Endothelial cell of umbilical vein (primary cell): ENCODE results near the gene THSD7A. TPM values are rescaled to one million over a fixed set of nuclear protein-coding genes. Genes with fewer than 3 reads are reported as not detected.

Experiments
- BruUV-seq: library from RNA; stranded (reverse); fragments of 400-500 nt; replicated peaks from 2 replicates; lab custom pipeline; 2021; lab: Mats Ljungman, UMichigan
- CTCF ChIA-PET: fragments of 300-600, 350-600 bp; sonication (Branson Sonifier 250); formaldehyde crosslinking; loops from one replicate; lab custom pipeline; 2021; ENCODE audit warnings: antibody characterized with exemption, inconsistent platforms; lab: Charles Lee
- POLR2A ChIA-PET: fragments of 300-600, 350-600 bp; sonication (Branson Sonifier 250); formaldehyde crosslinking; loops from one replicate; lab custom pipeline; 2021; ENCODE audit warnings: antibody characterized with exemption, inconsistent platforms; lab: Charles Lee
- DNase-seq: peaks from one replicate; pipeline ENCODE4 v3.0.0-alpha.2; 2011; ENCODE audit warnings: low read depth, low spot score
- FAIRE-seq: peaks from 2 replicates; lab custom pipeline; 2011; peaks lifted over from hg19 to GRCh38; lab: Jason Lieb, UNC
- H2AFZ ChIP-seq: 2 replicates; pipeline ENCODE4 v1.6.0; 2012; ENCODE audit warnings: low read depth, low read length, control low read depth, inconsistent platforms
- H3K27ac ChIP-seq: 2 replicates; pipeline ENCODE4 v1.5.1; 2011; ENCODE audit warnings: low read depth, mild to moderate bottlenecking, control low read depth, low read length, moderate library complexity; ENCODE audit not compliant: insufficient read depth
- H3K27me3 ChIP-seq, 2 experiments: 2 replicates each; pipeline versions ENCODE4 v1.6.0 to v1.6.1; 2011; ENCODE audit warnings: low read length in 2 of 2, mixed read lengths in 1 of 2; ENCODE audit not compliant: control insufficient read depth in 2 of 2, insufficient read depth in 2 of 2
- H3K36me3 ChIP-seq, 2 experiments: 2 replicates in 1 of 2; 3 replicates in 1 of 2; pipeline ENCODE4 v1.5.1; 2011; ENCODE audit warnings: low read length in 2 of 2, mild to moderate bottlenecking in 1 of 2, moderate library complexity in 1 of 2; ENCODE audit not compliant: control insufficient read depth in 2 of 2, insufficient read depth in 2 of 2; ENCODE audit errors: extremely low read depth in 1 of 2
- H3K4me1 ChIP-seq: 3 replicates; pipeline ENCODE4 v1.5.1; 2011; ENCODE audit warnings: mild to moderate bottlenecking, low read length; ENCODE audit not compliant: control insufficient read depth, insufficient read depth; ENCODE audit errors: extremely low read depth
- H3K4me2 ChIP-seq: 2 replicates; pipeline ENCODE4 v1.6.1; 2011; ENCODE audit warnings: low read length, control low read depth, mixed read lengths; ENCODE audit not compliant: insufficient read depth
- H3K4me3 ChIP-seq, 3 experiments: fragments of 200-600 bp in 1 of 3; sonication (generic), shearing (Covaris generic) in 1 of 3; replicated peaks in 1 of 3; 2 replicates each; pipeline ENCODE4 v1.5.1; 2011 to 2016; ENCODE audit warnings: control low read depth in 3 of 3, low read length in 3 of 3, mild to moderate bottlenecking in 2 of 3, inconsistent platforms in 1 of 3, low read depth in 1 of 3, moderate library complexity in 1 of 3; ENCODE audit not compliant: insufficient read depth in 1 of 3
- H3K79me2 ChIP-seq: 2 replicates; pipeline ENCODE4 v1.6.0; 2012; ENCODE audit warnings: low read length, inconsistent platforms; ENCODE audit not compliant: control insufficient read depth, insufficient read depth
- H3K9ac ChIP-seq: replicated peaks from 2 replicates; pipeline ENCODE3; 2011; ENCODE audit warnings: low read length, control low read depth; ENCODE audit not compliant: insufficient read depth; ENCODE audit errors: extremely low read depth
- H3K9me1 ChIP-seq: replicated peaks from 3 replicates; pipeline ENCODE4 v1.6.0; 2011; ENCODE audit warnings: mild to moderate bottlenecking, low read length; ENCODE audit not compliant: control insufficient read depth, insufficient read depth; ENCODE audit errors: extremely low read depth
- H3K9me3 ChIP-seq: replicated peaks from 2 replicates; pipeline ENCODE4 v1.5.1; 2012; ENCODE audit warnings: low read length, inconsistent platforms; ENCODE audit not compliant: control insufficient read depth, insufficient read depth
- H4K20me1 ChIP-seq: replicated peaks from 2 replicates; pipeline ENCODE3; 2011; ENCODE audit warnings: mild to moderate bottlenecking, low read length; ENCODE audit not compliant: control insufficient read depth, insufficient read depth; ENCODE audit errors: extremely low read depth
- EZH2 ChIP-seq: IDR thresholded peaks from 2 replicates; pipeline ENCODE4 v1.6.1; 2012; ENCODE audit warnings: borderline replicate concordance, low read depth, mild to moderate bottlenecking, moderate library complexity, low read length, inconsistent platforms; ENCODE audit not compliant: severe bottlenecking
- FOS ChIP-seq: IDR thresholded peaks from 2 replicates; pipeline ENCODE4 v1.6.1; 2011; ENCODE audit warnings: mild to moderate bottlenecking, low read length, moderate library complexity, borderline replicate concordance; ENCODE audit not compliant: insufficient read depth
- GATA2 ChIP-seq: IDR thresholded peaks from 2 replicates; pipeline ENCODE4 v1.7.0; 2011; ENCODE audit warnings: low read depth, mild to moderate bottlenecking, moderate library complexity, mixed read lengths, low read length; ENCODE audit not compliant: insufficient read length, insufficient read depth
- JUN ChIP-seq: IDR thresholded peaks from 2 replicates; pipeline ENCODE4 v1.6.1; 2011; ENCODE audit warnings: borderline replicate concordance, low read depth; ENCODE audit not compliant: insufficient read length, insufficient read depth
- MAX ChIP-seq: IDR thresholded peaks from 2 replicates; pipeline ENCODE4 v1.6.1; 2011; ENCODE audit not compliant: insufficient read depth, insufficient read length
- MYC ChIP-seq: IDR thresholded peaks from one replicate; pipeline ENCODE4 v1.6.1; 2011; ENCODE audit warnings: mild to moderate bottlenecking, low read depth, low read length
- POLR2A ChIP-seq: IDR thresholded peaks from 2 replicates; pipeline ENCODE4 v1.6.1; 2012; ENCODE audit warnings: low read depth, mild to moderate bottlenecking, control low read depth, low read length
- POLR2AphosphoS5 ChIP-seq: IDR thresholded peaks from 2 replicates; pipeline ENCODE4 v1.6.1; 2012; ENCODE audit warnings: low read depth, mild to moderate bottlenecking, control low read depth, low read length, moderate library complexity; ENCODE audit not compliant: insufficient read depth
- dilution Hi-C: fragments of 300-500 bp; cut with MboI; formaldehyde crosslinking; loops from one replicate; pipeline ENCODE4 v1.15.0; 2019; ENCODE audit warnings: low sequenced_read_pairs; ENCODE audit not compliant: extremely low pct_ligation_motif_present
- intact Hi-C: fragments of 100-400 bp; cut with micrococcal nuclease; formaldehyde crosslinking; loops from one replicate; pipeline ENCODE4 v1.10.0; 2022
- polyA plus RNA-seq, 4 experiments: library from polyadenylated mRNA; depleted of rRNA in 3 of 4; stranded (reverse) in 3 of 4; unstranded in 1 of 4; fragments of >200 nt; gene quantifications; 2 replicates each; pipeline versions ENCODE4 v1.2.1 to v1.2.3, GENCODE V29; 2011 to 2012; ENCODE audit warnings: missing spikeins in 1 of 4
- total RNA-seq: library from RNA; stranded (reverse); gene quantifications from 2 replicates; pipeline ENCODE4 v1.2.3, GENCODE V29; 2021
- TF ChIP-seq, protein P1 (sequence below), 2 donors: IDR thresholded peaks; 1 replicate in 1 of 2; 2 replicates in 1 of 2; pipeline ENCODE4 v1.5.1; 2011; ENCODE audit warnings: low read length in 2 of 2, mild to moderate bottlenecking in 2 of 2, moderate library complexity in 2 of 2, control low read depth in 1 of 2, inconsistent platforms in 1 of 2, low read depth in 1 of 2; ENCODE audit not compliant: insufficient read depth in 1 of 2; ENCODE audit errors: extremely low read depth in 1 of 2

THSD7A gene
- total and polyA plus RNA-seq, 2 donors (not counting 3 experiments of a cell fraction or from before 2014, with no cell fraction given) = 3.3 to 12.7 TPM

DNA sequence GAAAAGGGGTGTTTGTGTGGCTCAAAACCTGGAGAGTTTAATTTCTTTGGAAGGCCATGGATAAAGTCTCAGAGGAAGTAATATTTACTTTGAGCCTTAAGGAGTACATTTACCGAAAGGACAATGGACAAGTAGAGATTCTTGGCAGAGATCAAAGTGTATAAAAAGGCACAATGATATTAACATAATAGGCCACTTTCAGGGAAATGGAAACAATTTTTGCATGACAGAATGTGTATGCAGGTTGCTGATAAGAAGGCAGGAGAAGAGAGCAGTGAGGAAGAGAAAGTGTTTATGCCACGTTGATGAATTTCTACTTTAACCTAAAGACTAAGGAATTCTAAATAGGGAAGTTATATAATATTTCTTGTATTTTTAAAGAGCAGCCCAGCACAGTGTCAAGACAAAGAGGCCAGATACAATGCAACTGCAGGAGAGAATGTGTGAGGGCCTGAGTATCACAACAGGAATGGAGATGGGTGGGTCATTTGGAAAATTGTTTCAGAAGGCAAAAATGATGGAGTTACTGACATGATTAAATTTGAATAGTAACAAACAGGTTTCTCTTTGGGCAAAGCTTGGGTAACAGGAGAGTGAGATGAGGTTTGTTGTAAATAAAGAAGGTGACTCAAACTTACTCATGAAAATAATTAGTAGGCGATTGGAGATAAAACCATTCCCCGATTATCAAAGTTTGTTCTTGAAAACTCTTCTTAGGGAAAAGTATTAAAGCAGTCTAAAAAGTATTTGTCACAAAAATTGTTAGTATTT lies 84.1 kb downstream of the THSD7A start:
- Histone ChIP-seq H2AFZ (no peak overlapping the region), H4K20me1 (no peaks in the 10 kb centered on the region), H3K79me2 (no peaks in the 10 kb centered on the region), H3K9me1 (no peaks in the 10 kb centered on the region), H3K27ac (no peak overlapping the region), H3K9me3 (no peaks in the 10 kb centered on the region), H3K27me3 (no peaks in the 10 kb centered on the region), H3K9ac (no peak overlapping the region), H3K4me2 (no peak overlapping the region), H3K4me3 (no peak overlapping the region), H3K4me1 (no peaks in the 10 kb centered on the region), H3K36me3 (no peaks in the 10 kb centered on the region)
- ChIA-PET POLR2A (no interaction called here), CTCF (no interaction called here)
- peak; percentile 55 for FAIRE-seq
- dilution Hi-C loops (no loop called here), intact Hi-C loops (no loop called here)
- DNase-seq = peak; percentile 89
- TF ChIP-seq GATA2 (no peak), EZH2 (no peak), JUN (no peak), FOS (no peak), MYC (no peak), POLR2AphosphoS5 (no peak), POLR2A (no peak), MAX (no peak)
- TF ChIP-seq, protein P1, sequence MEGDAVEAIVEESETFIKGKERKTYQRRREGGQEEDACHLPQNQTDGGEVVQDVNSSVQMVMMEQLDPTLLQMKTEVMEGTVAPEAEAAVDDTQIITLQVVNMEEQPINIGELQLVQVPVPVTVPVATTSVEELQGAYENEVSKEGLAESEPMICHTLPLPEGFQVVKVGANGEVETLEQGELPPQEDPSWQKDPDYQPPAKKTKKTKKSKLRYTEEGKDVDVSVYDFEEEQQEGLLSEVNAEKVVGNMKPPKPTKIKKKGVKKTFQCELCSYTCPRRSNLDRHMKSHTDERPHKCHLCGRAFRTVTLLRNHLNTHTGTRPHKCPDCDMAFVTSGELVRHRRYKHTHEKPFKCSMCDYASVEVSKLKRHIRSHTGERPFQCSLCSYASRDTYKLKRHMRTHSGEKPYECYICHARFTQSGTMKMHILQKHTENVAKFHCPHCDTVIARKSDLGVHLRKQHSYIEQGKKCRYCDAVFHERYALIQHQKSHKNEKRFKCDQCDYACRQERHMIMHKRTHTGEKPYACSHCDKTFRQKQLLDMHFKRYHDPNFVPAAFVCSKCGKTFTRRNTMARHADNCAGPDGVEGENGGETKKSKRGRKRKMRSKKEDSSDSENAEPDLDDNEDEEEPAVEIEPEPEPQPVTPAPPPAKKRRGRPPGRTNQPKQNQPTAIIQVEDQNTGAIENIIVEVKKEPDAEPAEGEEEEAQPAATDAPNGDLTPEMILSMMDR (IDR thresholded peaks at IDR 0.05; ENCODE audit: extremely low read depth in 1 of 2, insufficient read depth in 1 of 2, low read depth in 1 of 2, low read length in 2 of 2) = no peak
- BruUV-seq = no TSS peak
